ENCODE measurements around the gene RIPPLY3. TPM values are rescaled to one million over a fixed set of nuclear protein-coding genes. Genes with fewer than 3 reads are reported as not detected.
"Not testable (repeated sequence)": the region's sequence is repeated elsewhere in the genome, so short reads cannot be mapped to it uniquely, and the experiment has no call there.

RIPPLY3 gene
- total RNA-seq, 4 donors from 2014 or later, result not detected

- no peak overlapping the region for H3K27ac ChIP-seq
- no peak for DNase-seq
- H3K27me3 ChIP-seq, result no peaks in the 10 kb centered on the region
- no peak for TF ChIP-seq POLR2A (IDR thresholded peaks at IDR 0.05)
- TF ChIP-seq CTCF (IDR thresholded peaks at IDR 0.05 in 4 of 5, conservative IDR thresholded peaks at IDR 0.05 in 1 of 5), result no peak
- intact Hi-C loops (cut with DNase I; ENCODE audit: low total_unique reads), result no loop called here
- ATAC-seq, result no peak
- no peaks in the 10 kb centered on the region for H3K4me1 ChIP-seq
- no peak overlapping the region for H3K4me3 ChIP-seq
- in situ Hi-C loops (cut with MboI; ENCODE audit: low sequenced_read_pairs in 4 of 4), result no loop called here
- H3K36me3 ChIP-seq, result no peaks in the 10 kb centered on the region
- no peaks in the 10 kb centered on the region for H3K9me3 ChIP-seq
These were observed 38.1 kb downstream of the RIPPLY3 start for GRCh38 chr21:37044643-37045042.

- TF ChIP-seq POLR2A (IDR thresholded peaks at IDR 0.05) (no peak), CTCF (IDR thresholded peaks at IDR 0.05 in 4 of 5, conservative IDR thresholded peaks at IDR 0.05 in 1 of 5) (no peak)
- Histone ChIP-seq H3K27ac (no peak overlapping the region), H3K27me3 (no peaks in the 10 kb centered on the region), H3K4me1 (no peaks in the 10 kb centered on the region), H3K36me3 (no peaks in the 10 kb centered on the region), H3K4me3 (no peak overlapping the region), H3K9me3 (no peaks in the 10 kb centered on the region)
- no peak for ATAC-seq
- intact Hi-C loops (cut with DNase I; ENCODE audit: low total_unique reads), result no loop called here
- in situ Hi-C loops (cut with MboI; ENCODE audit: low sequenced_read_pairs in 4 of 4), result no loop called here
- no peak for DNase-seq
These were observed 38.6 kb downstream of the RIPPLY3 start for GRCh38 chr21:37045149-37045548.

GRCh38 chr21:37045556-37045955, 39.1 kb downstream of the RIPPLY3 start:
- no peaks in the 10 kb centered on the region for H3K9me3 ChIP-seq
- in situ Hi-C loops (cut with MboI; ENCODE audit: low sequenced_read_pairs in 4 of 4) (no loop called here), intact Hi-C loops (cut with DNase I; ENCODE audit: low total_unique reads) (no loop called here)
- H3K27ac ChIP-seq, result no peak overlapping the region
- no peak for ATAC-seq
- H3K4me3 ChIP-seq, result no peak overlapping the region
- H3K4me1 ChIP-seq, result no peaks in the 10 kb centered on the region
- DNase-seq, result no peak
- no peaks in the 10 kb centered on the region for H3K36me3 ChIP-seq
- H3K27me3 ChIP-seq, result no peaks in the 10 kb centered on the region
- no peak for TF ChIP-seq POLR2A (IDR thresholded peaks at IDR 0.05)
- no peak for TF ChIP-seq CTCF (IDR thresholded peaks at IDR 0.05 in 4 of 5, conservative IDR thresholded peaks at IDR 0.05 in 1 of 5)

GRCh38 chr21:37047079-37047478, 40.6 kb downstream of the RIPPLY3 start:
- TF ChIP-seq POLR2A (IDR thresholded peaks at IDR 0.05) (no peak), CTCF (IDR thresholded peaks at IDR 0.05 in 4 of 5, conservative IDR thresholded peaks at IDR 0.05 in 1 of 5) (no peak)
- no peak overlapping the region for H3K4me3 ChIP-seq
- in situ Hi-C loops (cut with MboI; ENCODE audit: low sequenced_read_pairs in 4 of 4), result no loop called here

GRCh38 chr21:37049741-37050140, 43.2 kb downstream of the RIPPLY3 start:
- DNase-seq; H3K36me3 ChIP-seq; H3K27me3 ChIP-seq; ATAC-seq; H3K4me1 ChIP-seq; H3K9me3 ChIP-seq; H3K4me3 ChIP-seq; intact Hi-C loops (cut with DNase I; ENCODE audit: low total_unique reads); in situ Hi-C loops (cut with MboI; ENCODE audit: low sequenced_read_pairs in 4 of 4); H3K27ac ChIP-seq: not testable (repeated sequence)

More at GRCh38 chr21:37047079-37047478, 40.6 kb downstream of the RIPPLY3 start:
- H3K9me3 ChIP-seq, result no peaks in the 10 kb centered on the region
- DNase-seq (no peak), ATAC-seq (no peak)
- no peaks in the 10 kb centered on the region for H3K27me3 ChIP-seq
- no peaks in the 10 kb centered on the region for H3K4me1 ChIP-seq
- H3K27ac ChIP-seq, result no peak overlapping the region
- H3K36me3 ChIP-seq, result no peaks in the 10 kb centered on the region
- intact Hi-C loops (cut with DNase I; ENCODE audit: low total_unique reads), result no loop called here
